C4-2B (cell line): ENCODE data around the gene NTF3.

Experiments used
- ZFX ChIP-seq: fragments of 450-650 bp; IDR thresholded peaks from 2 replicates; pipeline ENCODE4 v1.6.1; 2017
- TF ChIP-seq, protein P1 (sequence below): fragments of 450-650 bp; conservative IDR thresholded peaks from 2 replicates; pipeline ENCODE4 v1.5.1; 2017; ENCODE audit warnings: mild to moderate bottlenecking

DNA sequence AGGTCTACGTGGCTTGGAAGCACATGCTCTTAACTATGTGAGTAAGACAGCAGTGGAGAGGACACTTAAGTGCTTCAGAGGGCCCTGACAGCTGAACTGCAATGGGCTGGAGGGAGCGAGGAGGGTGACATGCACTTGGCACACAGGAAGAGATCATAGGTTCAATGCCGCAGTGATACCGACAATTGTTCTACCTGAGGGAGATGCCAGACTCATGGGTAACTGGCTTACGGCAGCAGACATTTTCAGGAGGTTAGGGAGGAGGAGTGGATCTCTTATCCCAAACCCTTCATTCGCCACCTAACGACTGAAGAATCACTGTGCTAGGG, 68.4 kb downstream of the NTF3 start:
- TF ChIP-seq, protein P1, sequence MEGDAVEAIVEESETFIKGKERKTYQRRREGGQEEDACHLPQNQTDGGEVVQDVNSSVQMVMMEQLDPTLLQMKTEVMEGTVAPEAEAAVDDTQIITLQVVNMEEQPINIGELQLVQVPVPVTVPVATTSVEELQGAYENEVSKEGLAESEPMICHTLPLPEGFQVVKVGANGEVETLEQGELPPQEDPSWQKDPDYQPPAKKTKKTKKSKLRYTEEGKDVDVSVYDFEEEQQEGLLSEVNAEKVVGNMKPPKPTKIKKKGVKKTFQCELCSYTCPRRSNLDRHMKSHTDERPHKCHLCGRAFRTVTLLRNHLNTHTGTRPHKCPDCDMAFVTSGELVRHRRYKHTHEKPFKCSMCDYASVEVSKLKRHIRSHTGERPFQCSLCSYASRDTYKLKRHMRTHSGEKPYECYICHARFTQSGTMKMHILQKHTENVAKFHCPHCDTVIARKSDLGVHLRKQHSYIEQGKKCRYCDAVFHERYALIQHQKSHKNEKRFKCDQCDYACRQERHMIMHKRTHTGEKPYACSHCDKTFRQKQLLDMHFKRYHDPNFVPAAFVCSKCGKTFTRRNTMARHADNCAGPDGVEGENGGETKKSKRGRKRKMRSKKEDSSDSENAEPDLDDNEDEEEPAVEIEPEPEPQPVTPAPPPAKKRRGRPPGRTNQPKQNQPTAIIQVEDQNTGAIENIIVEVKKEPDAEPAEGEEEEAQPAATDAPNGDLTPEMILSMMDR = no peak
- no peak for TF ChIP-seq ZFX
